Pancreas (tissue), 10 donors: Measurements from ENCODE around the gene MADCAM1. TPM values are rescaled to one million over a fixed set of nuclear protein-coding genes. Genes with fewer than 3 reads are reported as not detected.
A peak's percentile ranks its signal among the peaks of the same experiment; 100 is the strongest.
"Not testable (repeated sequence)": the region's sequence is repeated elsewhere in the genome, so short reads cannot be mapped to it uniquely, and the experiment has no call there.

Experiments
- ATAC-seq, 4 donors: fragments of 200-7000 bp; cut with Tn5 transposase; one replicate each; pipeline versions ENCODE4 v1.8.0 to v1.9.1; 2020; ENCODE audit warnings: mild to moderate bottlenecking in 4 of 4, moderate library complexity in 4 of 4
- DNase-seq, 6 donors: peaks; one replicate each; pipeline ENCODE4 v3.0.0-alpha.2; 2020
- FAIRE-seq: peaks from 2 replicates; lab custom pipeline; 2012; peaks lifted over from hg19 to GRCh38; lab: Jason Lieb, UNC
- H3K27ac ChIP-seq, 4 donors: fragments of 200-600 bp; sonication (generic); 1 replicate in 3 of 4; 2 replicates in 1 of 4; pipeline versions ENCODE4 v1.5.0 to v1.8.0; 2020
- H3K27me3 ChIP-seq, 4 donors: fragments of 200-600 bp; one replicate each; pipeline ENCODE4 v1.8.0; 2021
- H3K36me3 ChIP-seq, 3 donors: fragments of 200-600 bp; sonication (generic) in 1 of 3; one replicate each; pipeline versions ENCODE4 v1.5.0 to v1.8.0; 2020 to 2021
- H3K4me1 ChIP-seq, 3 donors: fragments of 200-600 bp; one replicate each; pipeline ENCODE4 v1.8.0; 2021
- H3K4me3 ChIP-seq, 4 donors: fragments of 200-600 bp; sonication (generic) in 2 of 4; one replicate each; pipeline versions ENCODE4 v1.5.0 to v1.8.0; 2020 to 2021
- H3K9me3 ChIP-seq, 4 donors: fragments of 200-600 bp; one replicate each; pipeline ENCODE4 v1.8.0; 2021
- CTCF ChIP-seq, 4 donors: fragments of 200-600 bp; sonication (generic) in 3 of 4; IDR thresholded peaks; one replicate each; pipeline versions ENCODE4 v1.5.0 to v1.8.0; 2021; ENCODE audit warnings: antibody characterized with exemption in 4 of 4
- WGBS, 2 donors: extraction: QIAGEN DNeasy Blood & Tissue Kit; methylation state at CpG; one replicate each; pipeline ENCODE4 v1.1.7; 2013; 5-methylcytosine and 5-hydroxymethylcytosine counted together
- intact Hi-C, 3 donors: fragments of 100-400 bp; cut with DNase I; formaldehyde crosslinking; loops; one replicate each; pipeline versions ENCODE4 v1.11.1 to v1.14.2; 2022
- polyA plus RNA-seq, 2 donors: library from polyadenylated mRNA; stranded (reverse); fragments of 200-250 nt; gene quantifications; one replicate each; pipeline ENCODE4 v1.2.3, GENCODE V29; 2013
- total RNA-seq, 6 donors: library from RNA; stranded (reverse); fragmentation: NEBNext Ultra II Directional in 4 of 6; extraction: Animal tissue kit (Norgen Biotek cat#: 25700) in 4 of 6; gene quantifications; one replicate each; pipeline versions ENCODE4 v1.2.1 to v1.2.4, GENCODE V29; 2021 to 2023
- donor health status: healthy with polysubstance abuse.
- donor health status: DM: no; HTN: no; CAD: no; lungs with moderate emphysema.
- donor health status: DM: no; HTN: no; CAD: no.
- donor health status: control.
- donor health status: control.
- donor health status: Bipolar disorder and iron deficiency.
- donor health status: DM: yes; HTN: yes; CAD: no.
- donor health status: DM: no; HTN: no; CAD: no.
- donor health status: DM: no; HTN: no; CAD: no.
- donor health status: DM: yes; HTN: yes; CAD: no.

The MADCAM1 gene
- total and polyA plus RNA-seq, 8 donors = 0.66 to 7.5 (median 1.8) TPM

GRCh38 chr19:478976-479375 is 17.3 kb upstream of the MADCAM1 start:
- H3K27me3 ChIP-seq = no peaks in the 10 kb centered on the region
- DNase-seq (peak in 1 of 6 donors; percentile 25), ATAC-seq (no peak), FAIRE-seq (no peak)
- H3K4me1 ChIP-seq = no peaks in the 10 kb centered on the region
- no peak overlapping the region for H3K27ac ChIP-seq
- TF ChIP-seq CTCF (IDR thresholded peaks at IDR 0.05) = no peak
- no peaks in the 10 kb centered on the region for H3K36me3 ChIP-seq
- H3K9me3 ChIP-seq = no peaks in the 10 kb centered on the region
- H3K4me3 ChIP-seq = no peak overlapping the region
- WGBS, 2 donors = 67 to 75% methylated on average over 14 of the region's 14 CpGs
- intact Hi-C loops = no loop called here

- Histone ChIP-seq H3K36me3 (no peaks in the 10 kb centered on the region), H3K27ac (no peak overlapping the region), H3K4me1 (no peaks in the 10 kb centered on the region), H3K4me3 (peak overlapping the region in 2 of 4 donors; percentile 23 to 28), H3K27me3 (no peaks in the 10 kb centered on the region), H3K9me3 (no peaks in the 10 kb centered on the region)
- DNase-seq (peak; percentile 75 to 91 (median 87)), FAIRE-seq (no peak), ATAC-seq (peak; percentile 94 to 98 (median 96))
- TF ChIP-seq CTCF (IDR thresholded peaks at IDR 0.05) = peak; percentile 30 to 58 (median 49)
- intact Hi-C loops = no loop called here
- WGBS, 2 donors = 17 to 23% methylated on average over 36 of the region's 36 CpGs
These were observed 16.1 kb upstream of the MADCAM1 start for GRCh38 chr19:480016-480855.

GRCh38 chr19:481100-481499 is 15.2 kb upstream of the MADCAM1 start:
- DNase-seq, H3K4me3 ChIP-seq, H3K36me3 ChIP-seq, ATAC-seq, H3K27ac ChIP-seq, H3K9me3 ChIP-seq, H3K4me1 ChIP-seq, FAIRE-seq, intact Hi-C loops, H3K27me3 ChIP-seq: not testable (repeated sequence)
- 78 to 90% methylated on average over 3 of the region's 3 CpGs for WGBS, 2 donors

GRCh38 chr19:482186-483041 is 13.9 kb upstream of the MADCAM1 start:
- FAIRE-seq = no peak
- peak in 1 of 6 donors; percentile 61 for DNase-seq
- intact Hi-C loops = no loop called here

More at GRCh38 chr19:482186-483041, 13.9 kb upstream of the MADCAM1 start:
- ATAC-seq = peak in 1 of 4 donors; percentile 14
- H3K9me3 ChIP-seq = no peaks in the 10 kb centered on the region
- no peaks in the 10 kb centered on the region for H3K4me1 ChIP-seq
- H3K36me3 ChIP-seq = no peaks in the 10 kb centered on the region
- 40 to 46% methylated on average over 20 of the region's 20 CpGs for WGBS, 2 donors
- no peak overlapping the region for H3K4me3 ChIP-seq
- TF ChIP-seq CTCF (IDR thresholded peaks at IDR 0.05) = no peak
- H3K27ac ChIP-seq = no peak overlapping the region
- H3K27me3 ChIP-seq = no peaks in the 10 kb centered on the region
